ENCODE data around the gene TTC13. TPM values are rescaled to one million over a fixed set of nuclear protein-coding genes. Genes with fewer than 3 reads are reported as not detected.

Gene TTC13
- total and polyA plus RNA-seq, 4 experiments from 2014 or later: 11.7 to 54.5 (median 28.6) TPM

GRCh38 chr1:230877924-230878590 lies 100.6 kb downstream of the TTC13 start:
- Mint-ChIP-seq H3K27me3 (peaks cover 39 to 42% of the 10 kb centered on the region in 2 donors), H3K4me3 (no peak overlapping the region), H3K36me3 (peaks cover 0 to 4% of the 10 kb centered on the region in 2 donors), H3K4me1 (no peaks in the 10 kb centered on the region), H3K9me3 (peaks cover 0 to 4% (median 0%) of the 10 kb centered on the region in 8 donors), H3K27ac (no peak overlapping the region)
- Histone ChIP-seq H3K27me3 (ENCODE audit: insufficient read depth, low read length) (peaks cover 14% of the 10 kb centered on the region), H3K36me3 (ENCODE audit: insufficient read depth, low read length) (no peaks in the 10 kb centered on the region), H3K4me1 (ENCODE audit: insufficient read depth, low read length) (no peaks in the 10 kb centered on the region), H3K9me3 (ENCODE audit: control insufficient read depth in 1 of 2, low read length in 2 of 2) (no peaks in the 10 kb centered on the region), H3K27ac (ENCODE audit: low read depth, low read length) (no peak overlapping the region), H3K4me3 (ENCODE audit: low read length in 2 of 2) (no peak overlapping the region)
- DNase-seq: no peak
- ChIA-PET POLR2A (ENCODE audit: partially characterized antibody) (no interaction called here), CTCF (ENCODE audit: partially characterized antibody) (no interaction called here)
- intact Hi-C loops (cut with micrococcal nuclease): no loop called here

GRCh38 chr1:230877146-230877923 lies 101.3 kb downstream of the TTC13 start:
- no peaks in the 10 kb centered on the region for H3K9me3 Mint-ChIP-seq
- CTCF ChIA-PET (ENCODE audit: partially characterized antibody): no interaction called here
- no peak overlapping the region for H3K27ac Mint-ChIP-seq
- H3K9me3 ChIP-seq (ENCODE audit: control insufficient read depth in 1 of 2, low read length in 2 of 2): no peaks in the 10 kb centered on the region
- H3K4me1 ChIP-seq (ENCODE audit: insufficient read depth, low read length): no peaks in the 10 kb centered on the region
- H3K4me1 Mint-ChIP-seq: no peaks in the 10 kb centered on the region
- H3K36me3 ChIP-seq (ENCODE audit: insufficient read depth, low read length): no peaks in the 10 kb centered on the region
- peaks cover 33 to 36% of the 10 kb centered on the region in 2 donors for H3K27me3 Mint-ChIP-seq
- no peak for DNase-seq
- H3K36me3 Mint-ChIP-seq: no peaks in the 10 kb centered on the region
- intact Hi-C loops (cut with micrococcal nuclease): no loop called here
- H3K27ac ChIP-seq (ENCODE audit: low read depth, low read length): no peak overlapping the region
- POLR2A ChIA-PET (ENCODE audit: partially characterized antibody): no interaction called here
- H3K27me3 ChIP-seq (ENCODE audit: insufficient read depth, low read length): peaks cover 14% of the 10 kb centered on the region
- no peak overlapping the region for H3K4me3 ChIP-seq (ENCODE audit: low read length in 2 of 2)
- no peak overlapping the region for H3K4me3 Mint-ChIP-seq

GRCh38 chr1:230876660-230877059 lies 102.0 kb downstream of the TTC13 start:
- H3K4me3 Mint-ChIP-seq: no peak overlapping the region
- Histone ChIP-seq H3K27me3 (ENCODE audit: insufficient read depth, low read length) (peaks cover 14% of the 10 kb centered on the region), H3K9me3 (ENCODE audit: control insufficient read depth in 1 of 2, low read length in 2 of 2) (no peaks in the 10 kb centered on the region), H3K27ac (ENCODE audit: low read depth, low read length) (no peak overlapping the region), H3K4me1 (ENCODE audit: insufficient read depth, low read length) (no peaks in the 10 kb centered on the region), H3K4me3 (ENCODE audit: low read length in 2 of 2) (no peak overlapping the region), H3K36me3 (ENCODE audit: insufficient read depth, low read length) (no peaks in the 10 kb centered on the region)
- no peak overlapping the region for H3K27ac Mint-ChIP-seq
- no peaks in the 10 kb centered on the region for H3K36me3 Mint-ChIP-seq
- intact Hi-C loops (cut with micrococcal nuclease): no loop called here
- ChIA-PET CTCF (ENCODE audit: partially characterized antibody) (no interaction called here), POLR2A (ENCODE audit: partially characterized antibody) (no interaction called here)
- H3K27me3 Mint-ChIP-seq: peaks cover 35 to 37% of the 10 kb centered on the region in 2 donors
- DNase-seq: no peak
- no peaks in the 10 kb centered on the region for H3K9me3 Mint-ChIP-seq
- no peaks in the 10 kb centered on the region for H3K4me1 Mint-ChIP-seq

- Histone ChIP-seq H3K27me3 (ENCODE audit: insufficient read depth, low read length) (peaks cover 6% of the 10 kb centered on the region), H3K9me3 (ENCODE audit: control insufficient read depth in 1 of 2, low read length in 2 of 2) (no peaks in the 10 kb centered on the region), H3K27ac (ENCODE audit: low read depth, low read length) (no peak overlapping the region), H3K4me3 (ENCODE audit: low read length in 2 of 2) (no peak overlapping the region), H3K36me3 (ENCODE audit: insufficient read depth, low read length) (no peaks in the 10 kb centered on the region), H3K4me1 (ENCODE audit: insufficient read depth, low read length) (no peaks in the 10 kb centered on the region)
- intact Hi-C loops (cut with micrococcal nuclease): no loop called here
- Mint-ChIP-seq H3K4me3 (no peak overlapping the region), H3K9me3 (no peaks in the 10 kb centered on the region), H3K36me3 (no peaks in the 10 kb centered on the region), H3K4me1 (no peaks in the 10 kb centered on the region), H3K27me3 (peaks cover 27 to 34% of the 10 kb centered on the region in 2 donors), H3K27ac (no peak overlapping the region)
- ChIA-PET POLR2A (ENCODE audit: partially characterized antibody) (no interaction called here), CTCF (ENCODE audit: partially characterized antibody) (no interaction called here)
- no peak for DNase-seq
These were observed 103.3 kb downstream of the TTC13 start for GRCh38 chr1:230875370-230875769.

GRCh38 chr1:230870916-230871315 lies 107.7 kb downstream of the TTC13 start:
- DNase-seq: no peak
- POLR2A ChIA-PET (ENCODE audit: partially characterized antibody): no interaction called here
- Mint-ChIP-seq H3K4me1 (peaks cover 7 to 14% (median 11%) of the 10 kb centered on the region in 4 donors), H3K27me3 (peaks cover 25 to 28% of the 10 kb centered on the region in 2 donors), H3K27ac (no peak overlapping the region), H3K36me3 (peaks cover 0 to 2% of the 10 kb centered on the region in 2 donors), H3K4me3 (peak overlapping the region in 1 of 8 donors; percentile 39), H3K9me3 (no peaks in the 10 kb centered on the region)
- Histone ChIP-seq H3K9me3 (ENCODE audit: control insufficient read depth in 1 of 2, low read length in 2 of 2) (no peaks in the 10 kb centered on the region), H3K27ac (ENCODE audit: low read depth, low read length) (no peak overlapping the region), H3K4me1 (ENCODE audit: insufficient read depth, low read length) (peaks cover 15% of the 10 kb centered on the region), H3K36me3 (ENCODE audit: insufficient read depth, low read length) (no peaks in the 10 kb centered on the region), H3K27me3 (ENCODE audit: insufficient read depth, low read length) (peaks cover 14% of the 10 kb centered on the region), H3K4me3 (ENCODE audit: low read length in 2 of 2) (no peak overlapping the region)
- CTCF ChIA-PET (ENCODE audit: partially characterized antibody): no interaction called here
- intact Hi-C loops (cut with micrococcal nuclease): no loop called here

GRCh38 chr1:230869500-230869899 lies 109.2 kb downstream of the TTC13 start:
- Histone ChIP-seq H3K9me3 (ENCODE audit: control insufficient read depth in 1 of 2, low read length in 2 of 2) (no peaks in the 10 kb centered on the region), H3K27me3 (ENCODE audit: insufficient read depth, low read length) (peaks cover 14% of the 10 kb centered on the region), H3K4me3 (ENCODE audit: low read length in 2 of 2) (no peak overlapping the region), H3K36me3 (ENCODE audit: insufficient read depth, low read length) (no peaks in the 10 kb centered on the region), H3K4me1 (ENCODE audit: insufficient read depth, low read length) (peaks cover 15% of the 10 kb centered on the region), H3K27ac (ENCODE audit: low read depth, low read length) (no peak overlapping the region)
- H3K36me3 Mint-ChIP-seq: peaks cover 0 to 2% of the 10 kb centered on the region in 2 donors
- H3K9me3 Mint-ChIP-seq: no peaks in the 10 kb centered on the region
- POLR2A ChIA-PET (ENCODE audit: partially characterized antibody): no interaction called here
- CTCF ChIA-PET (ENCODE audit: partially characterized antibody): no interaction called here
- intact Hi-C loops (cut with micrococcal nuclease): loop anchor here (5.0 kb wide), 1 partner anchor 468 kb away; the partner anchor contains the start of genes EXOC8 and SPRTN
- peaks cover 18 to 22% of the 10 kb centered on the region in 2 donors for H3K27me3 Mint-ChIP-seq
- DNase-seq: no peak
- peaks cover 7 to 14% (median 11%) of the 10 kb centered on the region in 4 donors for H3K4me1 Mint-ChIP-seq
- peak overlapping the region in 1 of 7 donors; percentile 27 for H3K27ac Mint-ChIP-seq
- H3K4me3 Mint-ChIP-seq: peak overlapping the region; percentile 53 to 84 (median 74)

GRCh38 chr1:230868736-230869385 lies 109.8 kb downstream of the TTC13 start:
- Histone ChIP-seq H3K4me1 (ENCODE audit: insufficient read depth, low read length) (peaks cover 15% of the 10 kb centered on the region), H3K27me3 (ENCODE audit: insufficient read depth, low read length) (peaks cover 14% of the 10 kb centered on the region), H3K4me3 (ENCODE audit: low read length in 2 of 2) (peak overlapping the region in 1 of 2 donors; percentile 35), H3K27ac (ENCODE audit: low read depth, low read length) (no peak overlapping the region), H3K36me3 (ENCODE audit: insufficient read depth, low read length) (no peaks in the 10 kb centered on the region), H3K9me3 (ENCODE audit: control insufficient read depth in 1 of 2, low read length in 2 of 2) (no peaks in the 10 kb centered on the region)
- H3K4me3 Mint-ChIP-seq: peak overlapping the region; percentile 79 to 95 (median 84)
- intact Hi-C loops (cut with micrococcal nuclease): loop anchor here (1.0 to 5.0 kb wide), 2 partner anchors 227 to 468 kb away; partner anchors contain the start of genes COG2, EXOC8 and SPRTN
- peak in 2 of 5 donors; percentile 5 to 60 for DNase-seq
- H3K27me3 Mint-ChIP-seq: peaks cover 17 to 19% of the 10 kb centered on the region in 2 donors
- H3K4me1 Mint-ChIP-seq: peaks cover 7 to 18% (median 11%) of the 10 kb centered on the region in 4 donors
- peaks cover 0 to 2% of the 10 kb centered on the region in 2 donors for H3K36me3 Mint-ChIP-seq
- ChIA-PET CTCF (ENCODE audit: partially characterized antibody) (no interaction called here), POLR2A (ENCODE audit: partially characterized antibody) (no interaction called here)
- H3K9me3 Mint-ChIP-seq: no peaks in the 10 kb centered on the region
- peak overlapping the region in 6 of 7 donors; percentile 22 to 81 (median 46) for H3K27ac Mint-ChIP-seq

All from CD4-positive, alpha-beta memory T cell (primary cell).